Mucosa of rectum (tissue), 2 donors: ENCODE measurements around the gene SLC44A5.

Source experiments
- H3K27ac ChIP-seq, 2 donors: one replicate each; pipeline ENCODE4 v1.7.0; 2013; ENCODE audit warnings: inconsistent platforms in 2 of 2, low read depth in 2 of 2, low read length in 2 of 2
- H3K27me3 ChIP-seq, 2 donors: one replicate each; pipeline ENCODE4 v1.7.0; 2013; ENCODE audit warnings: low read length in 2 of 2; ENCODE audit not compliant: control insufficient read depth in 2 of 2, insufficient read depth in 2 of 2
- H3K36me3 ChIP-seq, 2 donors: one replicate each; pipeline ENCODE4 v1.7.0; 2013; ENCODE audit warnings: low read length in 2 of 2; ENCODE audit not compliant: control insufficient read depth in 2 of 2, insufficient read depth in 2 of 2
- H3K4me1 ChIP-seq, 2 donors: one replicate each; pipeline ENCODE4 v1.7.0; 2013; ENCODE audit warnings: low read length in 2 of 2, mild to moderate bottlenecking in 1 of 2; ENCODE audit not compliant: control insufficient read depth in 2 of 2, insufficient read depth in 2 of 2
- H3K4me3 ChIP-seq, 2 donors: one replicate each; pipeline ENCODE4 v1.7.0; 2013; ENCODE audit warnings: low read length in 2 of 2
- H3K9ac ChIP-seq, 2 donors: one replicate each; pipeline ENCODE4 v1.7.0; 2013; ENCODE audit warnings: low read length in 2 of 2, low read depth in 1 of 2, mild to moderate bottlenecking in 1 of 2
- H3K9me3 ChIP-seq, 2 donors: one replicate each; pipeline ENCODE4 v1.7.0; 2013; ENCODE audit warnings: low read length in 2 of 2; ENCODE audit not compliant: control insufficient read depth in 2 of 2
- donor health status: healthy.
- donor health status: Normal muscosa, but diverticular disease.

Gene SLC44A5

DNA sequence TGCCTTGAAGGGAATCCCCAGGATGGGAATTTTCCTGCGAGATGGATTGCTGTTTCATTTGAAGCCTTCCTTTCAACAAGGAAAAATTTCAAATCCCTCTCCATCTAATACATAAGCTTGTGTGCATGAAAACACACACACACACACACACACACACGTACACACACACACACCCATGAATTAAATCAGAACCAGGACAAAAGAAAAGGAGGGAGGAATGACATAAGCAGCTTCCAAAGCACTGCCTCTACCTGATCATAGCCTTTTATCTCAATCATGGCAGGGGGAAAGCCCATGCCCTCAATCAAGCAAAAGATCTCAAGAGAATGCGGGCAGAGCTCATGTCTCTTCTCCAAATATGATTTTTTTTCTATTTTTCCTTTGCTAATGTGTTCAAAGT lies 139.7 kb downstream of the SLC44A5 start:
- H3K4me1 ChIP-seq: no peaks in the 10 kb centered on the region
- no peak overlapping the region for H3K4me3 ChIP-seq
- no peaks in the 10 kb centered on the region for H3K9me3 ChIP-seq
- no peaks in the 10 kb centered on the region for H3K36me3 ChIP-seq
- no peak overlapping the region for H3K9ac ChIP-seq
- H3K27me3 ChIP-seq: no peaks in the 10 kb centered on the region
- no peak overlapping the region for H3K27ac ChIP-seq

DNA sequence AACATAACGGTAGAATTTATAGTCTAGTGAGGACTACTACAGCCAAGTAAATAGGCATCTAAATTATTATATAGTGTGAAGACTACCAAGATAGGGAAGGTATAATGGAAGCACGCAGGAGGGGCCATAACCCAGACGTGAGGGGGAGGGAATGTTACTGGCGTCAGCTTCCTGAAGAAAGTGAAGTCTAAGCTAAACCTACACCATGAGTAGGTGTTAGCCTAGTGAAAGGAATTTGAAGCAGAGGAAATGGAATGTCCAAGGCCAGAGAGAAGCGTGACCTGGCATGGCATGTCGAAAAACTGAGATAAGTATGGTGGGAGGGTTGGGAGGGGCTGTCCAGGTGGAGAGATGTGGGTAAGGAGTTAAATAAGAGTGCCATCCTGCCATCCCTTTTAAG lies 140.5 kb downstream of the SLC44A5 start:
- Histone ChIP-seq H3K27ac (no peak overlapping the region), H3K4me3 (no peak overlapping the region), H3K9me3 (no peaks in the 10 kb centered on the region), H3K9ac (no peak overlapping the region), H3K27me3 (no peaks in the 10 kb centered on the region), H3K4me1 (no peaks in the 10 kb centered on the region), H3K36me3 (no peaks in the 10 kb centered on the region)

DNA sequence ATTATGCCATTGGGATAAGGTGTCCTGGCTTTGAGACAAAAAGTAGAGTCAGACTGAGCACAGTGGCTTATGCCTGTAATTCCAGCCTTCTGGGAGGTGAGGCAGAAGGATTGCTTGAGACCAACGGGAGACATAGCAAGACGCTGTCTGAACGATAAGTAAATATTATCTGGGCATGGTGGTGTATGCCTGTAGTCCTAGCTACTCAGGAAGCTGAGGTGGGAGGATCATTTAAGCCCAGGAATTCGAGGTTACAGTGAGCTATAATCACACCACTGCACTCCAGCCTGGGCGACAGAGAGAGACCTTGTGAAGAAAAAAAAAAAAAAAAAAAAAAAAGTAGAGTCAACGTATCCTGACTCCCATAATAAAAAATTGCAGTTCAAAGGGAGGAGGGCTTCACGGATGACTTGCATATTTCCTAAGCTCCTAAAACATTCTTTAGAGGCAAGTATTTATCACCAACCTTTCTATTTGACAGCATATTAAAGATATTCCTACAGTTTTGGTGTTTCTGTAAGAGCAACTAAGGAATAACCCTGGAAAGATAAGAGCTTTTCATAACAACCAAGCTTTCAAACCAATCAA lies 141.2 kb downstream of the SLC44A5 start:
- H3K9me3 ChIP-seq: no peaks in the 10 kb centered on the region
- H3K9ac ChIP-seq: no peak overlapping the region
- no peaks in the 10 kb centered on the region for H3K27me3 ChIP-seq
- H3K36me3 ChIP-seq: no peaks in the 10 kb centered on the region
- no peak overlapping the region for H3K27ac ChIP-seq
- no peak overlapping the region for H3K4me3 ChIP-seq
- H3K4me1 ChIP-seq: no peaks in the 10 kb centered on the region

DNA sequence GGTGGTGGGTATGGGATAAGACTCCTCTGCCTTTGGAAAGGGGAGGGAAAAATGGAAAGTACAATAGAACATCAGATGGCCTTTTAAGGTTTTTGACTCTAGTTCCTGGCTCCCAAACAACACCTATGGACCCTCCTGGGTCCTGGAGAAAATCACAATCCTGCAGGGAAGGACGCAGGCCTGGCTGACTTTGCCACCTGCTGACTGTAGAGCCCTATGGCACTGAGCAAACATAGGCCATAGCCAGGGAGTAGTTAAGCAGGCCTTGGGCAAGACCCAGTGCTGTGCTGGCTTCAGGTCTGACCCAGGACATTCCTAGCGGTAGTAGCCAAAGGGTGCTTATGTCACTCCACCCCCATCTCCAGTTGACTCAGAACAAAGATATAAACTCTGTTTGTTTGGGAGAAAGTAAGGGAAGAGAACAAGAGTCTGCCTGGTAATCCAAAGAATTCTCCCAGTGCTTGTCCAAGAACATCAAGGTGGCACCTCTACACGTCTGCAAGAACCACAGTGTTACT lies 149.0 kb downstream of the SLC44A5 start:
- no peak overlapping the region for H3K9ac ChIP-seq
- H3K4me3 ChIP-seq: no peak overlapping the region
- no peaks in the 10 kb centered on the region for H3K27me3 ChIP-seq
- H3K36me3 ChIP-seq: no peaks in the 10 kb centered on the region
- no peaks in the 10 kb centered on the region for H3K9me3 ChIP-seq
- no peaks in the 10 kb centered on the region for H3K4me1 ChIP-seq
- no peak overlapping the region for H3K27ac ChIP-seq

DNA sequence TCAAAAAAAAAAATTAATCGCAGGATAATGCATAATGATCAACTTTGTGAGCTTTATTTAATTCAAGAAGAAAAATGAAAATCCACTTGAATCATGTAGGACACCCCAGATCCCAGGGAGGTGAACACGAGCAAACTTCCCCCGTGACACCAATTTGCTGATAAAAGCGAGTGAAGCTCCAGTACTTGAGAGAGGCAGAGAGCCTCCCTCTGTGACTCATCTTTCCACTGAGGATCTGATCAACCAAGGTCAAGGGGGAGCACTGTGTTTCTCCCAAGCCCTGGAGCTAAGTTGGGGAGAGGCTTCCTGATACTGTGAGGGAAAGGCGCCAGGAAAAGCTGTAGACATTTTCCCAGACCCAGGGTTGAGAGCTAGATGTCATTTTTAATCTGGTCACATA lies 160.9 kb downstream of the SLC44A5 start:
- Histone ChIP-seq H3K36me3 (no peaks in the 10 kb centered on the region), H3K9ac (no peak overlapping the region), H3K4me1 (no peaks in the 10 kb centered on the region), H3K9me3 (peaks cover 0 to 2% of the 10 kb centered on the region in 2 donors), H3K27me3 (no peaks in the 10 kb centered on the region), H3K4me3 (no peak overlapping the region), H3K27ac (no peak overlapping the region)

DNA sequence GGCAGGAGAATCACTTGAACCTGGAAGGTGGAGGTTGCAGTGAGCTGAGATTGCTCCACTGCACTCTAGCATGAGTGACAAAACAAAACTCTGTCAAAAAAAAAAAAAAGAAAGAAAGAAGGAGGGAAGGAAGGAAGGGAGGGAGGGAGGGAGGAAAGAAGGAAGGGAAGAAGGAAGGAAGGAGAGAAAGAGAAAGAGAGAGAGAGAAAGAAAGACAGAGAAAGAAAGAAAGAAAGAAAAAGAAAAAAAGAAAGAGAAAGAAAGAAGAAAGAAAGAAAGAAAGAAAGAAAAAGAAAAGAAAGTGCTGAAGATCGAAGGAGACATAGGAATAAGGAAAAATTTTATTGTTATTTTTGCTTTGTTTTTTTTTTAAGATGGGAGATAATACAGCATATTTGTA lies 166.7 kb downstream of the SLC44A5 start:
- Histone ChIP-seq H3K27ac (no peak overlapping the region), H3K9me3 (no peaks in the 10 kb centered on the region), H3K4me1 (no peaks in the 10 kb centered on the region)

DNA sequence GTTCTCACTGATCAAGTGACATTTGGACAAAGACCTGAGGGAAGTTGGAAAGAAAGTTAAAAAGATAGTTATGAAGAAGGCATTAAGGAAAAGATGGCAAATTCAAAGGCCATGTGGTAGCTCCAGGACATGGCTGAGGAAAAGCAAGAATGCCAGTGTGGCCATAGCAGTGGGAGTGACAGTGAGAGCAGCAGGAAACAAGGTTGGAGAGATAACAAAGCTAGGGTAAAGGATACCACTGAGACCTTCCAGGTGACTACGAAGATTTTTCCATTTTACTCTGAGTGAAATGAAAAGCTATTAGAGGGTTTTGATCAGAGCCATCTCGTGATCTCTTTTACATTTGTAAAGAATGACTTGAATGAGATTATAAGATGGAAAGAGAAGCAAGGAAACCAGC lies 170.6 kb downstream of the SLC44A5 start:
- H3K36me3 ChIP-seq: no peaks in the 10 kb centered on the region
- no peak overlapping the region for H3K27ac ChIP-seq
- no peak overlapping the region for H3K4me3 ChIP-seq
- H3K9ac ChIP-seq: no peak overlapping the region
- H3K4me1 ChIP-seq: no peaks in the 10 kb centered on the region
- no peaks in the 10 kb centered on the region for H3K9me3 ChIP-seq
- no peaks in the 10 kb centered on the region for H3K27me3 ChIP-seq

More for the DNA sequence above, 166.7 kb downstream of the SLC44A5 start:
- Histone ChIP-seq H3K27me3 (no peaks in the 10 kb centered on the region), H3K36me3 (no peaks in the 10 kb centered on the region), H3K4me3 (no peak overlapping the region), H3K9ac (no peak overlapping the region)

DNA sequence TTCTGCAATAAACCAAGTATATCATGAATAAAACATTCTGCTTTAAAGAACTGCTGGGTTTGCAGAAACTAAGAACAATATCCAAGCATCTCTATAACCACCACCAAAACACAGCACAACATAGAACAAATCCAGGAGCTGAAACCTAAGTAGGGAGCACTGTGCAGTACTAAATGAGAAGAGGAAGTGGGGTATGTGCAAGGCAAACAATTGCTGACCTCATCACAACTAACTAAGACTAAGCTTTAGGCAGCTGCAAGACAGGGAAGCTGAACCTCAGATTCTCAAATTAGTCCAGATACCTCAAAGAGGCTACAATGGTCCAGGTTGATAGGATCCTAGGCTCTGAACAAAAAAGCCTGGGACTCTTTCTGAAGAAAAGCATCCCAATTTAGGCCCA lies 172.6 kb downstream of the SLC44A5 start:
- no peak overlapping the region for H3K9ac ChIP-seq
- no peaks in the 10 kb centered on the region for H3K4me1 ChIP-seq
- H3K27ac ChIP-seq: no peak overlapping the region
- H3K27me3 ChIP-seq: no peaks in the 10 kb centered on the region
- H3K9me3 ChIP-seq: no peaks in the 10 kb centered on the region
- no peaks in the 10 kb centered on the region for H3K36me3 ChIP-seq
- no peak overlapping the region for H3K4me3 ChIP-seq

DNA sequence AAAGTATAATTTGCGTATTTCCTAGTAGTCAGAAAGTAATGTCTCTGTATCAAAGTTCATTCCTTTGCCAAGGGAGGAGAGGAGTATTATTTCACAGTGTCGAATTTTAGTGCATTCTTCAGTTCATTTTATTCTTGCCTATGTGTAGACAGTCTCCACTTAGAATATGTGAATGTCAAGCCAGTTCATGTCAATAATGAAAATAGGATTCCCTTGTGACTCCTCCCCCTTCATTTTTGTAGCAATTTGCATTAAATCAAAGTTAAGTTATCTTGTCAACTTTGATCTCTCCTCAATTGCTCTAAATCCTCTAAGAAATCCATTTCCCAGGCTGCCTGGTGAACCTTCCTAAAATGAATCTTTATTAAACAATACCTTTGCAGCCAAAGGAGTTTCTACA lies 179.1 kb downstream of the SLC44A5 start:
- Histone ChIP-seq H3K9ac (no peak overlapping the region), H3K27me3 (no peaks in the 10 kb centered on the region), H3K4me3 (no peak overlapping the region), H3K27ac (no peak overlapping the region), H3K4me1 (no peaks in the 10 kb centered on the region), H3K9me3 (no peaks in the 10 kb centered on the region), H3K36me3 (no peaks in the 10 kb centered on the region)

DNA sequence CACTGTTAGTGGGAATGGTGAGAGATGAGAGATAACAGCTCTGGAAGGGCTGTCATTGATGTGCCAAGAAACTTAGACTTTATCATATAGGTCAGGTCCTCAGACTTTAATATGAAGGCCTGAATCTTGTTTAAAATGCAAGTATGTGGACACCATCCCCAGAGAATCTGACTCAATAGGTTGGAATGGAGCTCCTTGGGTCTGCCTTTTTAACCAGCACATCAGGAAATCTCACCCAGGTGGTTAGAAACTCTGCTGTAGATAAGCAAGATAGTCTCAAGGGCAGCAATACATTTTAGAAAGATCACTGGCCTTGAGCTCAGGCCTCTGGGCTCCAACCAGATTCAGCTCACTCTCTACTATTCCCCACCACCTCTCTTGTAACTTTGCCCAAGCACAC lies 180.4 kb downstream of the SLC44A5 start:
- H3K4me3 ChIP-seq: no peak overlapping the region
- H3K9me3 ChIP-seq: no peaks in the 10 kb centered on the region
- no peaks in the 10 kb centered on the region for H3K27me3 ChIP-seq
- no peaks in the 10 kb centered on the region for H3K4me1 ChIP-seq
- H3K36me3 ChIP-seq: no peaks in the 10 kb centered on the region
- H3K9ac ChIP-seq: no peak overlapping the region
- H3K27ac ChIP-seq: no peak overlapping the region

DNA sequence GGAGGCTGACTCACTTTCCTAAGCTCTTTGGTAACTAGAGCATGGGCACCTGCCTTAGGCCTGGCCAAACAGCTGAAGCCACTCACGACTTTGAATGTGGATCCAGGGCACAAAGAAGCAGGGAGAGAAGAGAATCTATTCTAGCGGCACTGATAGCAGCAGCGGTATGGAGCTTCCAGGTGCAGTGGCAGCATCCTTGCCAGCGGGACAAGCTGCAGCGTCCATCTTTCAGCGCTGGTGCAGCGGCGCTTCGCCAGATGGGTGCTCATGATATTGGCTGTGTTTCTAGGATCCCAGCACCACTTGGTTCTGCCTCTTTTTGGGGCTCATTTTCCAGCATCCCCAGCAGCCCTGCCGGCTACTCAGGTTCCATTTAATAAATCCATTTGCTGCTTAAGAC lies 184.2 kb downstream of the SLC44A5 start:
- H3K36me3 ChIP-seq: no peaks in the 10 kb centered on the region
- H3K4me3 ChIP-seq: no peak overlapping the region
- H3K9me3 ChIP-seq: no peaks in the 10 kb centered on the region
- H3K4me1 ChIP-seq: no peaks in the 10 kb centered on the region
- H3K9ac ChIP-seq: no peak overlapping the region
- no peaks in the 10 kb centered on the region for H3K27me3 ChIP-seq
- no peak overlapping the region for H3K27ac ChIP-seq
